GM12874 (cell line): ENCODE measurements around the gene TOR4A.

Source experiments
- CTCF ChIP-seq: IDR thresholded peaks from 2 replicates; pipeline ENCODE4 v1.5.1; 2011; ENCODE audit warnings: low read depth, mild to moderate bottlenecking, control low read depth, low read length, moderate library complexity; ENCODE audit not compliant: insufficient read depth

Gene TOR4A

GRCh38 chr9:137313326-137313936, 35.9 kb downstream of the TOR4A start:
- no peak for TF ChIP-seq CTCF

GRCh38 chr9:137313956-137314560, 36.5 kb downstream of the TOR4A start:
- TF ChIP-seq CTCF = no peak

DNA sequence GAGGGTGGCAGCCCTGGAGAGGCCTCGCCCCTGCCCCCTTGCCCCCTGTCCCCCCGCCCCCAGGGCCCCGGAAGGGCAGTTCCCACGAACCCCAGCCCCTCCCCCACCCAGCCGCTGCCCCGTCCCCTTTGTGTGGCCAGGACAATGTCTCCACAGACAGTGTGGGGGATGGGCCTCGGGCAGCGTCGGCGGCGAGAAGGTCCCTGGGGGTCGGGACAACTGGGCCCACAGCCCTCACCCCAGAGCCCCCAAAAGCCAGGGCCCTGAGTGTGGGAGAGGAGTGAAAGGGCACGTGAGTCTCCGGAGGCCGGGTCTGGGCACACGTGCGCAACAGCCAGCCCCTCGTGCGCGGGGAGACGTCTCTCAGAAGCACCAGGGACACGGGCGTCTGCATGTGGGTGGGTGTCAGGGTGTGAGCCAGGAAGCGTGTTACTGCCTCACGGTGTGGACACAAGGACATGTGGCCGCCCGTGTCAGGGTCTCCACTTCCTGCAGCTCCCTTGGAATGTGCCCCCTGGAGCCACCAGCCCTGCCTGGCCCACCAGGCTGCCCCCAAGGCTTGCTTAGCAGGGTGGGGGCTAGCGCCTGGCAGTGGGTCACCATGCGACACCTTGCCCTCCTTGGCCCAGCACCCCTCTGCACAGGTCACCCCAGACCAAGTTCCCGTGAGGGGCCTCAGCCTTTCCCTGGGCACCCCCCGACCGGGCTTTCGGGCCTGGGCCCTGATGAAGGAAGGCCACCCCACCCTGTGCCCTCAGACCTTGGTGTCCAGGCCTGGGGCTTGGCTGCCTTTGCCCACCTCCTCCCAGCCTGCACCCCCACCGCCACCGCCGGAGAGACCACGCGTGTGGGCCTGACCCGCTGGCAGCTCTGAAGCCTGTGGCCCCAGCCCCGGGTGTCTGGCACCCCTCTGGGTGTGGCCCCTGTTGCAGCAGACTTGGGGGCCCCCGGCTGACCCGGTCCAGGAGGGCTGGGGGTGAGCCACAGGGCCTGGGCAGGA, 37.3 kb downstream of the TOR4A start:
- TF ChIP-seq CTCF = no peak

DNA sequence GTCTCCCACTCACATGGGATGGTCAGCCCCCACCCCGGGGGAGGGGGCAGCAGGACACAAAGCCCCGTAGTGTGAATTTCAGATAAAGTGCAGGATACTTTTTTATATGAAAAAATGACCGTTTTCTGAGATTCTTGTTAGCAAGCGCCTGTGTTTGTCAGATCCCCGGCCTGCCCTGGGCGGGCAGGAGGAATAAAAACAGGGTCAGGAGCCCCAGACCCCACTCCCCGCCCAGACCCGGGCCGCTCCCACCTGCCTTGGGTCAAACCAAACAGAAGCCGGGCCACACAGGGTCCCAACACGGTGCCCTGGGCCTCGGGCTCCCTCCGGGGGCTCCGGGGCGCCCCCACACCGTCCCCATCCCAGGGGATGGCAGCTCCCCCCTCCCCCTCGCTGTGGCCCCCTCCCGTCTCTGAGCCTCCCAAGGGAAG, 38.1 kb downstream of the TOR4A start:
- TF ChIP-seq CTCF = no peak

GRCh38 chr9:137316012-137316981, 38.8 kb downstream of the TOR4A start:
- TF ChIP-seq CTCF = no peak

DNA sequence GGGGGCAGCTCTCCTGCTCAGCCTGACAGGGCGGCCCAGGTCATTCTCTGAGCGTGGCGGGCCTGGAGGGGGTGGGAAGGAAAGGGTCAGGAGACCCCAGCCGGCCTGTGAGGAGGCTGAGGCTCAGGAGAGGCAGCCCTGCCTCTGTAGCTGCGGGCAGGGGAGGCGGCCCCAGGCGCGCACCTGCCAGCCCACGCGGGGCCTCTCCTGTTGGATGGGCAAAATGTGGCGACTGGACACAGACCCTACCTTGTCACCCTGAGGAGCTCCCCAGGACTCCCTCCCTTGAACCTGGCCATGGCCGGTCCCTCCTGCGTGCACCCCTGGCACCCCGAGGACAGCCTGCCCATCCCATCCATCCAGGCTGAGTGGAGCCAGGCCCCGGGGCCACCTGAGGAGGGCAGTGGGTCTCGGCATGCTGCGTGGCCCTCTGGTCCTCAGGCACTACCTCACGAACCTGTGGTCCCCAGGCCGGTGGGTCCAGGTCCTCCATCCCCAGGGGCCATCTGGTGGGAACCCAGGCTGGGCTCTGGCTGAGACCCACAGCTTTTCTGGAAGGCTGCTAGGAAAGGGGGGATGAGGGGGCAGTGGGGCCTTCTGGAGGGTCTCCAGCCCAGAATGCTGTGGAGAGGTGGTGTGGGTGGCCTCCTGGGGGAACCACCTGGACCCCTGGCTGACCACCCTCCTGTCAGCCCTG, 39.6 kb downstream of the TOR4A start:
- no peak for TF ChIP-seq CTCF
